ENCODE measurements around the gene MACROD2. TPM values are rescaled to one million over a fixed set of nuclear protein-coding genes. Genes with fewer than 3 reads are reported as not detected.

MACROD2 gene
- total RNA-seq, 1 donor from 2014 or later: 3.5 TPM

DNA sequence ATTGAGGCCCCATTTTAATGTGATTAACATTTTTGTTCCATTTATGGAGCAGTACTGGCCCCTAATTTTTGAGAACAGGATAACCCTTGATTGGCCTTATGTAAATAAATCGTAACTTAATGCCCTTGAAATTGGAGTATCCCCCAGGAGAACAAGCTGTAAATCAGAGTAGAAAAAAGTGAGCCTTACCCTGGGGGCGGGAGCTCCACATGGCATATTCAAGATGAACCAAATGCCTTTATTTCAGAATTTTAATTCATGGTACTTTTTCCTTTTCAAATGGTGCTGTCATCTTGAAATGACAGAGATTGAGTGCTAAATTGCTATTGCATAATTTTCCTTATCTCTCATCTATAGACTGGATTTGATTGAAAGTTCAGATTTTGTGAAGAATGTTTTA lies 1151.6 kb downstream of the MACROD2 start:
- Histone ChIP-seq H3K36me3 (no peaks in the 10 kb centered on the region), H3K4me3 (no peak overlapping the region), H3K9me3 (no peaks in the 10 kb centered on the region), H3K4me1 (no peaks in the 10 kb centered on the region), H3K27ac (no peak overlapping the region), H3K27me3 (no peaks in the 10 kb centered on the region)
- TF ChIP-seq, protein P1, sequence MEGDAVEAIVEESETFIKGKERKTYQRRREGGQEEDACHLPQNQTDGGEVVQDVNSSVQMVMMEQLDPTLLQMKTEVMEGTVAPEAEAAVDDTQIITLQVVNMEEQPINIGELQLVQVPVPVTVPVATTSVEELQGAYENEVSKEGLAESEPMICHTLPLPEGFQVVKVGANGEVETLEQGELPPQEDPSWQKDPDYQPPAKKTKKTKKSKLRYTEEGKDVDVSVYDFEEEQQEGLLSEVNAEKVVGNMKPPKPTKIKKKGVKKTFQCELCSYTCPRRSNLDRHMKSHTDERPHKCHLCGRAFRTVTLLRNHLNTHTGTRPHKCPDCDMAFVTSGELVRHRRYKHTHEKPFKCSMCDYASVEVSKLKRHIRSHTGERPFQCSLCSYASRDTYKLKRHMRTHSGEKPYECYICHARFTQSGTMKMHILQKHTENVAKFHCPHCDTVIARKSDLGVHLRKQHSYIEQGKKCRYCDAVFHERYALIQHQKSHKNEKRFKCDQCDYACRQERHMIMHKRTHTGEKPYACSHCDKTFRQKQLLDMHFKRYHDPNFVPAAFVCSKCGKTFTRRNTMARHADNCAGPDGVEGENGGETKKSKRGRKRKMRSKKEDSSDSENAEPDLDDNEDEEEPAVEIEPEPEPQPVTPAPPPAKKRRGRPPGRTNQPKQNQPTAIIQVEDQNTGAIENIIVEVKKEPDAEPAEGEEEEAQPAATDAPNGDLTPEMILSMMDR (IDR thresholded peaks at IDR 0.05): no peak
- DNase-seq (ENCODE audit: low spot score in 2 of 2): no peak
- intact Hi-C loops (cut with DNase I): no loop called here

DNA sequence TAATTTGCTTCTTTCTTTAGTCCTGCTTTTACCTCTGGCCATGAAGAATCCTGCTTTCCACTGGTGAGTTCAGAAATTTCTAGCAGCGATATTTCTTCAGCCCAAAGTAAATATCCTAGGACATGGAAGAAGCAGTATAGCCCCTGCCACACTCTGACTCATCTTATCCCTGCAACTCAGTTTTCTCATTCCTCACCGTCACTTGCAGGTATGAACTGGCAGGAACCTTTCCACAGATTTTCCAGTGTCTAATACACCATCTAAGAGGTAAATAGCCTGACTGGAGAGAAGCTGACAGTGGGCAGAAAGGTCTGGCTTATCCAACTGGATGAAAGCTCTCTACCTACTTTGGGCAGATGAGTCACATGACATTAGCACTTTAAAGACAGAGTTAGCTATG lies 1158.8 kb downstream of the MACROD2 start:
- no peak for DNase-seq (ENCODE audit: low spot score in 2 of 2)
- Histone ChIP-seq H3K4me1 (no peaks in the 10 kb centered on the region), H3K36me3 (no peaks in the 10 kb centered on the region), H3K27me3 (no peaks in the 10 kb centered on the region), H3K9me3 (no peaks in the 10 kb centered on the region), H3K27ac (no peak overlapping the region), H3K4me3 (no peak overlapping the region)
- TF ChIP-seq, protein P1 (IDR thresholded peaks at IDR 0.05): no peak
- intact Hi-C loops (cut with DNase I): no loop called here

DNA sequence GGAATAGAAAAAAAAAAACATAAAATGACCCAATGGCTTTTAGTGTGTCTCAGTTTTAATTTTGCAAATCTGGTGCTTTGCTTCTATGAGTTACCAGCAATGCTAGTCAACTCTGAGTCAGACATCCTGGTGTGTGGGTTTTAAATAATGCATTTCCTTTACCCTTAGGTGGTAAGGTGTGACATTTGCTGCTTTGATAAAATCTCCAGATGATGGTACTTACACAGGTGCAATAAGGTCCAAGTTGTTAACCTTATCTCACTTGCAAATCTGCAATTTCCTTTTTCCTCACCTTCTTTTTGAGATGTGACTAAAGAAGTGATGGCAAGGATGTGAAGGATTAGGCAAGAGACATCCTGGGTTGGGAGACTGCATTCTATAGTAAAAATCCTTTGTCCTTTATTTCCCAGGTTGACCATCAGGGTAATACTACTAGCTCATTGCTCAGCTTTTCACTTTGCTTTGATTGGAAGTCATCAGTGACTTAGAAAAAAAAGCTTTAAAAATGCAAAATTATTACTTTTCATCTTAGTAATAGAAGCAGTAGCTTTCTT lies 1160.6 kb downstream of the MACROD2 start:
- Histone ChIP-seq H3K36me3 (no peaks in the 10 kb centered on the region), H3K9me3 (no peaks in the 10 kb centered on the region)
- intact Hi-C loops (cut with DNase I): no loop called here

DNA sequence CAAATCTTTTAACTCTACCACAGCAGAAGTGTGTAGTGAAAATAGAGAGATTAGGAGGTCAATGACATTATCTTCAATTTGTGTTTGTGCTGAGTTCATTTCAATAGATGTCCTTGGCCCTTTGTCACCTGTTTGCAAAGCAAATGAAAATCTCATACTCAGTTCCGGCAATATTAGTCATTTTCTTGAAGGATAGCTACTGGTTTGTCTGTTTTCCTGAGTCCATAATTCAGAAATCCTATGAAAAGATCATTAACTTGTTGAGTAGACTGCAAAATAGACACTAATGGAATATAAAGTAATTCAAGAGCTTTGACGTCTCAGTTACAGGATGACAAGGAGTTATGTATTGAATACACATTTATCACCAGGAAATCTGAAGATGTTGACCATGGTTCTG lies 1163.2 kb downstream of the MACROD2 start:
- TF ChIP-seq, protein P1 (IDR thresholded peaks at IDR 0.05): no peak
- no peaks in the 10 kb centered on the region for H3K27me3 ChIP-seq
- H3K36me3 ChIP-seq: no peaks in the 10 kb centered on the region
- H3K4me1 ChIP-seq: no peaks in the 10 kb centered on the region
- no peaks in the 10 kb centered on the region for H3K9me3 ChIP-seq
- no peak overlapping the region for H3K4me3 ChIP-seq
- intact Hi-C loops (cut with DNase I): no loop called here
- DNase-seq (ENCODE audit: low spot score in 2 of 2): no peak
- H3K27ac ChIP-seq: no peak overlapping the region

More for the DNA sequence above, 1160.6 kb downstream of the MACROD2 start:
- no peaks in the 10 kb centered on the region for H3K27me3 ChIP-seq
- no peaks in the 10 kb centered on the region for H3K4me1 ChIP-seq
- H3K27ac ChIP-seq: no peak overlapping the region
- TF ChIP-seq, protein P1 (IDR thresholded peaks at IDR 0.05): no peak
- H3K4me3 ChIP-seq: no peak overlapping the region
- DNase-seq (ENCODE audit: low spot score in 2 of 2): no peak

DNA sequence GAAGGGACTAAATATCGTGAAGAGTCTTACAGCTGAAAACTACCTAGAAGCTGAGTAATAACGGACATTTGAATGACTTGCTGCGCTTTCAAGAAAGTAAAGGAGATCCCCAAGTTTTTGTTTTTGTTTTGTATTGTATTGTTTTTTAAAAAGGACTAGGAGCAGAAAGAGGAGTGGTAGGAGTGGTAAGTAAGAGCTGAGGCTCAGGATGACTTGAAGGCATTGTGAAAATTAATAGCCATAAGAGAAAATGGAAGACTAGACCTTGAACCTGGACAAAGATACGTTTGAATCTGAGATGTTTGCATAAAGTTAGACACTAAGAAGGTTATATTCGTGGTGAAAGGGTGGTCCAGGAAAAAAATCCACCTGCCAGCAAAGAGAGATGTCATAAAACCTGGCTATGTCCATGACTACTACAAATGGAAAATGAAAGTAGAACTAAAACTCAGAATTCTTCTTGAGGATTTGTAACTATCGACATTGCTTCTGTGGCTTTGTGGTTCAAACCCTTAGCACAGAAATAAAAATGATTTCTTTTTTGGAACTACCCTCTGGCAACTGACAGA lies 1166.8 kb downstream of the MACROD2 start:
- intact Hi-C loops (cut with DNase I): no loop called here
- no peaks in the 10 kb centered on the region for H3K9me3 ChIP-seq
- H3K27me3 ChIP-seq: no peaks in the 10 kb centered on the region
- no peaks in the 10 kb centered on the region for H3K36me3 ChIP-seq
- H3K27ac ChIP-seq: no peak overlapping the region
- no peak for DNase-seq (ENCODE audit: low spot score in 2 of 2)
- TF ChIP-seq, protein P1 (IDR thresholded peaks at IDR 0.05): no peak
- no peaks in the 10 kb centered on the region for H3K4me1 ChIP-seq
- H3K4me3 ChIP-seq: peak overlapping the region in 1 of 2 donors; percentile 27
